NB4 (cell line): ENCODE measurements around the gene NINJ1.

Experiments used
- CTCF ChIP-seq: IDR thresholded peaks from one replicate; pipeline ENCODE4 v1.5.1; 2012; ENCODE audit warnings: low read depth, low read length
- POLR2A ChIP-seq: IDR thresholded peaks from 2 replicates; pipeline ENCODE4 v1.6.1; 2011; ENCODE audit warnings: mild to moderate bottlenecking; ENCODE audit not compliant: insufficient read length; ENCODE audit errors: extremely low read depth

DNA sequence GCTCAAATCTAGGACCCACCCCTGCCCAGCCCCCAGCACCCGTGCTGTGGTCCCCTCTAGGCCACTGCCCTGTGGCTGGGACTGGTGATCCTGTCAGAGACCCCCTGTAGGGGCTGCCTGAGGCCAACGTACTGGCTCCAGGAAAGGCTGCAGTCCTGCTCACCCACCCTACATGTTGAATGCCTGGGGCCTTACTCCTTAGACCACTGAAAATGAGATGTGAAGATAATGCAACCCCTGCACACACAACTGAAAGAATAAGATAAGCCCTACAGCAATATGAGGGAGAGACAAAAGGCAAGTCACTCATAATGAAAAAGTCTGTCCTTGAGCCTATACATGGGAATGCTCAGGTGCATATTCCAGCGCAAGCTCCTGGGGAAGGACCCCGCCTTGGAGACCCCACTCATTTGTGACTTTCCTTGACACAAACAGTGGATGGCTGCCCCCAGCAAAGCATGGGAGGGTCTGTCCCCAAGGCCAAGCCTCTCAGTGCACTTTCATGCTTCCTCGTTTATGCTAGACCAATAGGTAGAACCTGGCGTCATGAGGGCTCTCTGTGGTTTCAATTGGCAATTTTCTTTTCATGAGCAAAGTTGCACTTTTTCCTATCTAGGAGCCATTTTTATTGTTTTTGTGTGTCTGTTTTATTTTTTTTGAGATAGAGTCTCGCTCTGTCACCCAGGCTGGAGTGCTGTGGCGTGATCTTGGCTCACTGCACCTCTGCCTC is 37.4 kb upstream of the NINJ1 start:
- TF ChIP-seq CTCF (no peak), POLR2A (no peak)
